Naive thymus-derived CD4-positive, alpha-beta T cell (primary cell): ENCODE data around the gene ATP10A. TPM values are rescaled to one million over a fixed set of nuclear protein-coding genes. Genes with fewer than 3 reads are reported as not detected.

Source experiments
- ATAC-seq: fragments of 150-1000 bp; cut with Tn5 transposase; 2 replicates; pipeline ENCODE4 v1.10.0; 2021; ENCODE audit warnings: mild to moderate bottlenecking, moderate library complexity
- CTCF ChIA-PET: fragments of 350-600 bp; sonication (Branson Sonifier 250); formaldehyde crosslinking; loops from one replicate; lab custom pipeline; 2021; ENCODE audit warnings: antibody characterized with exemption; lab: Charles Lee
- POLR2A ChIA-PET: fragments of 350-600 bp; sonication (Branson Sonifier 250); formaldehyde crosslinking; loops from one replicate; lab custom pipeline; 2021; ENCODE audit warnings: antibody characterized with exemption, inconsistent platforms; lab: Charles Lee
- DNase-seq, 9 donors: peaks; one replicate each; pipeline versions ENCODE4 v3.0.0 to v3.0.0-alpha.2; 2020 to 2022; ENCODE audit warnings: mixed read lengths in 1 of 9
- H3K27ac ChIP-seq: one replicate; pipeline ENCODE4 v1.7.0; 2013; ENCODE audit warnings: mild to moderate bottlenecking, low read depth, low read length, moderate library complexity
- H3K27me3 ChIP-seq, 2 donors: one replicate each; pipeline ENCODE4 v1.7.0; 2013; ENCODE audit warnings: low read length in 2 of 2, mild to moderate bottlenecking in 2 of 2, moderate library complexity in 2 of 2; ENCODE audit not compliant: control insufficient read depth in 2 of 2, insufficient read depth in 2 of 2
- H3K36me3 ChIP-seq, 3 experiments: 1 replicate in 2 of 3; 2 replicates in 1 of 3; pipeline ENCODE4 v1.7.0; 2013; ENCODE audit warnings: low read length in 3 of 3, mild to moderate bottlenecking in 3 of 3, moderate library complexity in 1 of 3; ENCODE audit not compliant: insufficient read depth in 3 of 3, control insufficient read depth in 2 of 3
- H3K4me1 ChIP-seq, 2 donors: one replicate each; pipeline ENCODE4 v1.7.0; 2013; ENCODE audit warnings: low read length in 2 of 2, mild to moderate bottlenecking in 2 of 2, moderate library complexity in 1 of 2; ENCODE audit not compliant: control insufficient read depth in 2 of 2, insufficient read depth in 2 of 2
- H3K4me3 ChIP-seq: 2 replicates; pipeline ENCODE4 v1.7.0; 2013; ENCODE audit warnings: mild to moderate bottlenecking, low read length
- H3K9me3 ChIP-seq, 3 experiments: 1 replicate in 2 of 3; 2 replicates in 1 of 3; pipeline ENCODE4 v1.7.0; 2013; ENCODE audit warnings: low read length in 3 of 3; ENCODE audit not compliant: control insufficient read depth in 2 of 3
- H3K27ac Mint-ChIP-seq, 9 donors: one replicate each; pipeline ENCODE4 v1.8.0; 2020 to 2022; ENCODE audit warnings: mixed read lengths in 9 of 9, mild to moderate bottlenecking in 8 of 9, moderate library complexity in 5 of 9, inconsistent platforms in 2 of 9
- H3K27me3 Mint-ChIP-seq, 5 donors: one replicate each; pipeline ENCODE4 v1.8.0; 2021 to 2022; ENCODE audit warnings: mixed read lengths in 5 of 5, mild to moderate bottlenecking in 1 of 5
- H3K36me3 Mint-ChIP-seq, 5 donors: one replicate each; pipeline ENCODE4 v1.8.0; 2020 to 2022; ENCODE audit warnings: mixed read lengths in 5 of 5, mild to moderate bottlenecking in 3 of 5, inconsistent platforms in 1 of 5
- H3K4me1 Mint-ChIP-seq, 7 donors: one replicate each; pipeline ENCODE4 v1.8.0; 2020 to 2022; ENCODE audit warnings: mixed read lengths in 7 of 7, mild to moderate bottlenecking in 3 of 7, inconsistent platforms in 1 of 7
- H3K4me3 Mint-ChIP-seq, 10 donors: one replicate each; pipeline ENCODE4 v1.8.0; 2020 to 2022; ENCODE audit warnings: mild to moderate bottlenecking in 10 of 10, mixed read lengths in 10 of 10, moderate library complexity in 6 of 10, inconsistent platforms in 2 of 10
- H3K9me3 Mint-ChIP-seq, 11 donors: one replicate each; pipeline ENCODE4 v1.8.0; 2020 to 2022; ENCODE audit warnings: mixed read lengths in 11 of 11, mild to moderate bottlenecking in 4 of 11, inconsistent platforms in 1 of 11, moderate library complexity in 1 of 11
- intact Hi-C, 2 donors: fragments of 100-400 bp; cut with micrococcal nuclease; formaldehyde crosslinking; loops; one replicate each; pipeline ENCODE4 v1.15.1; 2023
- polyA plus RNA-seq, 2 donors: library from polyadenylated mRNA; unstranded; fragments of 300-500 nt; fragmentation: Illumina TruSeq; gene quantifications; one replicate each; pipeline ENCODE4 v1.2.3, GENCODE V29; 2021
- total RNA-seq, 6 experiments: library from RNA in 5 of 6; stranded (reverse) in 5 of 6; gene quantifications; 1 replicate in 5 of 6; 2 replicates in 1 of 6; pipeline ENCODE4 v1.2.3 and lab custom pipeline; 2021 to 2026

ATP10A gene
- total and polyA plus RNA-seq, 7 experiments from 2014 or later, result 7.2 to 86.4 (median 57.6) TPM

GRCh38 chr15:25689592-25689991 is 173.5 kb downstream of the ATP10A start:
- Histone ChIP-seq H3K36me3 (peaks cover 0 to 85% (median 0%) of the 10 kb centered on the region in 3 experiments), H3K27me3 (no peaks in the 10 kb centered on the region), H3K4me3 (no peak overlapping the region), H3K4me1 (no peaks in the 10 kb centered on the region), H3K9me3 (no peaks in the 10 kb centered on the region), H3K27ac (no peak overlapping the region)
- Mint-ChIP-seq H3K4me1 (peaks cover 0 to 2% (median 0%) of the 10 kb centered on the region in 7 donors), H3K27ac (peak overlapping the region in 3 of 9 donors; percentile 55 to 56 (median 56)), H3K4me3 (no peak overlapping the region), H3K27me3 (no peaks in the 10 kb centered on the region), H3K9me3 (no peaks in the 10 kb centered on the region), H3K36me3 (peaks cover 15 to 68% (median 38%) of the 10 kb centered on the region in 5 donors)
- ChIA-PET POLR2A (no interaction called here), CTCF (interaction anchor here (1.1 kb wide), 1 partner anchor 244 kb away, joined by 3 read pairs; no protein-coding TSS in a partner anchor)
- intact Hi-C loops, result no loop called here
- no peak for DNase-seq
- no peak for ATAC-seq

GRCh38 chr15:25688166-25688565 is 175.0 kb downstream of the ATP10A start:
- Histone ChIP-seq H3K36me3 (peaks cover 0 to 85% (median 3%) of the 10 kb centered on the region in 3 experiments), H3K4me1 (no peaks in the 10 kb centered on the region), H3K4me3 (no peak overlapping the region), H3K9me3 (no peaks in the 10 kb centered on the region), H3K27ac (no peak overlapping the region), H3K27me3 (no peaks in the 10 kb centered on the region)
- no peak overlapping the region for H3K4me3 Mint-ChIP-seq
- ChIA-PET CTCF (no interaction called here), POLR2A (no interaction called here)
- DNase-seq (no peak), ATAC-seq (no peak)
- peaks cover 22 to 71% (median 43%) of the 10 kb centered on the region in 5 donors for H3K36me3 Mint-ChIP-seq
- H3K4me1 Mint-ChIP-seq, result peaks cover 0 to 2% (median 0%) of the 10 kb centered on the region in 7 donors
- intact Hi-C loops, result no loop called here
- H3K27ac Mint-ChIP-seq, result peak overlapping the region in 1 of 9 donors; percentile 51
- H3K27me3 Mint-ChIP-seq, result no peaks in the 10 kb centered on the region
- H3K9me3 Mint-ChIP-seq, result peaks cover 0 to under 1% (median 0%) of the 10 kb centered on the region in 11 donors

- no peak overlapping the region for H3K4me3 ChIP-seq
- peaks cover 0 to 85% (median 3%) of the 10 kb centered on the region in 3 experiments for H3K36me3 ChIP-seq
- no peaks in the 10 kb centered on the region for H3K27me3 ChIP-seq
- peaks cover 26 to 72% (median 44%) of the 10 kb centered on the region in 5 donors for H3K36me3 Mint-ChIP-seq
- DNase-seq, result no peak
- no peaks in the 10 kb centered on the region for H3K27me3 Mint-ChIP-seq
- ChIA-PET CTCF (no interaction called here), POLR2A (no interaction called here)
- H3K9me3 ChIP-seq, result no peaks in the 10 kb centered on the region
- H3K4me1 ChIP-seq, result no peaks in the 10 kb centered on the region
- no peak for ATAC-seq
- H3K27ac Mint-ChIP-seq, result no peak overlapping the region
- no peak overlapping the region for H3K4me3 Mint-ChIP-seq
- peaks cover 0 to 3% (median 0%) of the 10 kb centered on the region in 11 donors for H3K9me3 Mint-ChIP-seq
- H3K27ac ChIP-seq, result no peak overlapping the region
- intact Hi-C loops, result no loop called here
- peaks cover 0 to 5% (median 0%) of the 10 kb centered on the region in 7 donors for H3K4me1 Mint-ChIP-seq
Observed at GRCh38 chr15:25687689-25688088, 175.4 kb downstream of the ATP10A start.

GRCh38 chr15:25687276-25687675 is 175.9 kb downstream of the ATP10A start:
- no peak overlapping the region for H3K4me3 Mint-ChIP-seq
- no peak for DNase-seq
- no peak overlapping the region for H3K27ac Mint-ChIP-seq
- no peaks in the 10 kb centered on the region for H3K9me3 ChIP-seq
- H3K36me3 Mint-ChIP-seq, result peaks cover 26 to 69% (median 41%) of the 10 kb centered on the region in 5 donors
- no peaks in the 10 kb centered on the region for H3K27me3 Mint-ChIP-seq
- H3K4me1 ChIP-seq, result no peaks in the 10 kb centered on the region
- CTCF ChIA-PET, result interaction anchor here (1.2 kb wide), 1 partner anchor 23 kb away, joined by 3 read pairs; no protein-coding TSS in a partner anchor
- no peak overlapping the region for H3K27ac ChIP-seq
- H3K9me3 Mint-ChIP-seq, result peaks cover 0 to 3% (median 0%) of the 10 kb centered on the region in 11 donors
- intact Hi-C loops, result no loop called here
- POLR2A ChIA-PET, result no interaction called here
- no peak for ATAC-seq
- peaks cover 0 to 85% (median 3%) of the 10 kb centered on the region in 3 experiments for H3K36me3 ChIP-seq
- H3K4me3 ChIP-seq, result no peak overlapping the region
- peaks cover 0 to 5% (median 0%) of the 10 kb centered on the region in 7 donors for H3K4me1 Mint-ChIP-seq
- no peaks in the 10 kb centered on the region for H3K27me3 ChIP-seq

- H3K4me3 ChIP-seq, result no peak overlapping the region
- no peak overlapping the region for H3K27ac ChIP-seq
- ATAC-seq (no peak), DNase-seq (no peak)
- Mint-ChIP-seq H3K27ac (no peak overlapping the region), H3K9me3 (peaks cover 0 to 3% (median 0%) of the 10 kb centered on the region in 11 donors), H3K4me1 (peaks cover 0 to 5% (median 0%) of the 10 kb centered on the region in 7 donors), H3K27me3 (no peaks in the 10 kb centered on the region), H3K36me3 (peaks cover 26 to 68% (median 42%) of the 10 kb centered on the region in 5 donors), H3K4me3 (no peak overlapping the region)
- peaks cover 0 to 85% (median 3%) of the 10 kb centered on the region in 3 experiments for H3K36me3 ChIP-seq
- intact Hi-C loops, result no loop called here
- H3K27me3 ChIP-seq, result no peaks in the 10 kb centered on the region
- no peaks in the 10 kb centered on the region for H3K9me3 ChIP-seq
- CTCF ChIA-PET, result interaction anchor here (1.2 kb wide), 1 partner anchor 23 kb away, joined by 3 read pairs; no protein-coding TSS in a partner anchor
- POLR2A ChIA-PET, result no interaction called here
- no peaks in the 10 kb centered on the region for H3K4me1 ChIP-seq
Observed at GRCh38 chr15:25686780-25687179, 176.3 kb downstream of the ATP10A start.

GRCh38 chr15:25684521-25685431 is 178.4 kb downstream of the ATP10A start:
- Histone ChIP-seq H3K9me3 (no peaks in the 10 kb centered on the region), H3K36me3 (peaks cover 0 to 91% (median 3%) of the 10 kb centered on the region in 3 experiments), H3K27me3 (no peaks in the 10 kb centered on the region), H3K27ac (no peak overlapping the region), H3K4me3 (no peak overlapping the region), H3K4me1 (no peaks in the 10 kb centered on the region)
- Mint-ChIP-seq H3K4me1 (peaks cover 0 to 5% (median 0%) of the 10 kb centered on the region in 7 donors), H3K9me3 (peaks cover 0 to 3% (median 0%) of the 10 kb centered on the region in 11 donors), H3K36me3 (peaks cover 31 to 69% (median 55%) of the 10 kb centered on the region in 5 donors), H3K27me3 (no peaks in the 10 kb centered on the region), H3K4me3 (no peak overlapping the region), H3K27ac (no peak overlapping the region)
- CTCF ChIA-PET, result no interaction called here
- intact Hi-C loops, result no loop called here
- ATAC-seq (no peak), DNase-seq (no peak)
- POLR2A ChIA-PET, result no interaction called here
